Trophoblast cell (in vitro differentiated cells and primary cell): ENCODE measurements around the gene AUH.

Experiments
- DNase-seq, 2 donors: peaks; one replicate each; pipeline ENCODE4 v3.0.0-alpha.2; 2016
- H2AFZ ChIP-seq: 2 replicates; pipeline ENCODE4 v1.6.1; 2013; ENCODE audit warnings: low read length, moderate library complexity, mild to moderate bottlenecking; ENCODE audit not compliant: insufficient read depth, poor library complexity
- H2AK5ac ChIP-seq: 2 replicates; pipeline ENCODE4 v1.6.1; 2013; ENCODE audit warnings: mild to moderate bottlenecking, low read length
- H2BK120ac ChIP-seq: 2 replicates; pipeline ENCODE4 v1.6.1; 2013; ENCODE audit warnings: low read length, mild to moderate bottlenecking, moderate library complexity; ENCODE audit not compliant: insufficient read depth, poor library complexity
- H2BK12ac ChIP-seq: 2 replicates; pipeline ENCODE4 v1.6.1; 2013; ENCODE audit warnings: mild to moderate bottlenecking, low read length, moderate library complexity
- H2BK5ac ChIP-seq: 2 replicates; pipeline ENCODE4 v1.6.1; 2013; ENCODE audit warnings: low read length, low read depth, moderate library complexity, mild to moderate bottlenecking; ENCODE audit not compliant: poor library complexity
- H3K14ac ChIP-seq: 2 replicates; pipeline ENCODE4 v1.6.1; 2013; ENCODE audit warnings: mild to moderate bottlenecking, low read length
- H3K18ac ChIP-seq: 2 replicates; pipeline ENCODE4 v1.6.1; 2013; ENCODE audit warnings: mild to moderate bottlenecking, low read length
- H3K23ac ChIP-seq: 2 replicates; pipeline ENCODE4 v1.6.1; 2013; ENCODE audit warnings: low read length
- H3K27ac ChIP-seq: 2 replicates; pipeline ENCODE4 v1.5.1; 2013; ENCODE audit warnings: low read depth, mild to moderate bottlenecking, inconsistent platforms, low read length, moderate library complexity
- H3K27me3 ChIP-seq: 2 replicates; pipeline ENCODE4 v1.6.1; 2013; ENCODE audit warnings: inconsistent platforms, mild to moderate bottlenecking, low read length, moderate library complexity; ENCODE audit not compliant: insufficient read depth
- H3K36me3 ChIP-seq, 2 experiments: 1 replicate in 1 of 2; 2 replicates in 1 of 2; pipeline ENCODE4 v1.6.1; 2013; ENCODE audit warnings: low read length in 2 of 2, mild to moderate bottlenecking in 2 of 2, moderate library complexity in 1 of 2; ENCODE audit not compliant: insufficient read depth in 2 of 2, control insufficient read depth in 1 of 2
- H3K4ac ChIP-seq: 2 replicates; pipeline ENCODE4 v1.6.1; 2013; ENCODE audit warnings: low read depth, mild to moderate bottlenecking, low read length, moderate library complexity
- H3K4me1 ChIP-seq, 2 experiments: 1 replicate in 1 of 2; 2 replicates in 1 of 2; pipeline ENCODE4 v1.6.1; 2013; ENCODE audit warnings: low read length in 2 of 2, mild to moderate bottlenecking in 2 of 2, moderate library complexity in 1 of 2; ENCODE audit not compliant: insufficient read depth in 2 of 2, control insufficient read depth in 1 of 2
- H3K4me2 ChIP-seq: 2 replicates; pipeline ENCODE4 v1.6.1; 2013; ENCODE audit warnings: inconsistent platforms, mild to moderate bottlenecking, low read length, moderate library complexity
- H3K4me3 ChIP-seq: 2 replicates; pipeline ENCODE4 v1.5.1; 2013; ENCODE audit warnings: mild to moderate bottlenecking, low read depth, low read length, inconsistent platforms
- H3K79me1 ChIP-seq: one replicate; pipeline ENCODE4 v1.6.1; 2013; ENCODE audit warnings: low read length
- H3K79me2 ChIP-seq: 2 replicates; pipeline ENCODE4 v1.6.1; 2013; ENCODE audit warnings: low read length, mild to moderate bottlenecking; ENCODE audit not compliant: control insufficient read depth, insufficient read depth, poor library complexity
- H3K9ac ChIP-seq: 2 replicates; pipeline ENCODE4 v1.6.1; 2013; ENCODE audit warnings: mild to moderate bottlenecking, low read length
- H3K9me3 ChIP-seq: 2 replicates; pipeline ENCODE4 v1.6.1; 2013; ENCODE audit warnings: low read depth, mild to moderate bottlenecking, control low read depth, inconsistent platforms, low read length; ENCODE audit not compliant: insufficient read depth
- H4K12ac ChIP-seq: 2 replicates; pipeline ENCODE4 v1.6.1; 2013; ENCODE audit warnings: low read depth, mild to moderate bottlenecking, low read length, moderate library complexity
- H4K8ac ChIP-seq: 2 replicates; pipeline ENCODE4 v1.6.1; 2013; ENCODE audit warnings: low read depth, mild to moderate bottlenecking, low read length, moderate library complexity
- H4K91ac ChIP-seq: one replicate; pipeline ENCODE4 v1.6.1; 2013; ENCODE audit warnings: low read depth, mild to moderate bottlenecking, low read length, moderate library complexity
- WGBS: extraction: QIAGEN DNeasy Blood & Tissue Kit; methylation state at CpG from one replicate; pipeline ENCODE4 v1.1.7; 2013; ENCODE audit warnings: missing lambda C conversion rate; ENCODE audit not compliant: insufficient read length, insufficient coverage; ENCODE audit errors: extremely low coverage; 5-methylcytosine and 5-hydroxymethylcytosine counted together

AUH gene

DNA sequence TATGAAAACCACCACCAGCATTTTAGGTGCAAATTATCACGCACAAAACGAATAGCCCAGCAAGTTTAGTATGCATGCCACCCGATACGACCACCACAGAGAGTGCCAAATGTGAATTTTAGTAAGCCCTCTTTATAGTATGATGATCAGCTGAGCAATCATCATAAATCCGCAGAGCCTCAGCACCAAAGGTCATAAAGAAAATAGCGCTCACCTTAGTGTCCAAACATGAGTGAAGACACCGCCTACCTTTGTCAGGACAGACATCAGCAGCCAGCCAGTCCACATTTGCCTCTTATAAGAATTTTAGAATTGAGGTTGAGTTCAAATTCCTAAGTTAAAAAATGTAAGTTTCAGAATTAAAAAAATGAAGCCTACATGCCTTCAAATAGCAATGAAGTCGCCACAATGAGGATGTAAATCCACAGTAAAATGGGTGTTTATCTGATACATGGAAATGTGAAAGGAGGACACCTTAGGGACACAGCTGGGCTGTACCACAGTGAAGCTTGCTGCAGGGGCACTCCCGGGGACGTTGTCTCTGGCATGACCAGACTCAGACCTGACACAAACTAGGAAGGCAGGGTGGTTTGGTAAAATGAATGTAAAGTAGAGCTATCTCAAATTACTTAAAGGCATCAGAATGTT, 149.0 kb downstream of the AUH start:
- Histone ChIP-seq H4K8ac (no peak overlapping the region), H3K9me3 (no peaks in the 10 kb centered on the region), H2AFZ (no peak overlapping the region), H3K36me3 (peaks cover 0 to 2% of the 10 kb centered on the region in 2 experiments), H3K27me3 (no peaks in the 10 kb centered on the region), H3K4ac (no peak overlapping the region), H3K23ac (no peak overlapping the region), H3K14ac (no peak overlapping the region), H3K79me1 (peaks cover 1% of the 10 kb centered on the region), H2BK5ac (no peak overlapping the region), H4K91ac (no peak overlapping the region), H3K4me1 (peaks cover 2 to 5% of the 10 kb centered on the region in 2 experiments), H2BK12ac (no peak overlapping the region), H3K4me2 (no peak overlapping the region), H3K4me3 (no peak overlapping the region), H3K9ac (no peak overlapping the region), H4K12ac (no peak overlapping the region), H3K79me2 (no peaks in the 10 kb centered on the region), H2BK120ac (no peak overlapping the region), H3K18ac (no peak overlapping the region), H2AK5ac (no peak overlapping the region), H3K27ac (no peak overlapping the region)
- DNase-seq: peak; percentile 37 to 71
- no CpG with 5 or more reads among the region's 10 CpGs for WGBS

DNA sequence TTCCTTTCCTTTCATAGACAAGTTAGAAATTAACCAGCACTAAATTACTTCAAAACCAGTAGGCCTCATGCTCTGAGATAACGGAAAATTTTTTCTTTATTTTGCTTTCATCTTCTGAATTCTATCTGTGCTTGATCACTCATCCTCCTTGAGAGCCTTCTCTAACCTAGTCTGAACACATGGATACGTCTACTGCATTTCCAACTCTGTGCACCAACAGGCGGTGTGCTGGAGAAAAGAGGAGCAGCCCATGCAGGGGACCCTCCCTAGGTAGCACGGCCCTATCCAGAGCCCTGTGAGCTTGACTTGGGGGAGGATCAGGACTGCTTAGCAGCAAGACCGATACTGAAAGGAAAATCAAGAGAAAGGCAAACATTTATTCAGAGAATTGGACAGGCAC, 149.8 kb downstream of the AUH start:
- no peaks in the 10 kb centered on the region for H3K79me2 ChIP-seq
- no peak overlapping the region for H3K23ac ChIP-seq
- H3K79me1 ChIP-seq: peaks cover 1% of the 10 kb centered on the region
- H3K14ac ChIP-seq: no peak overlapping the region
- no peak overlapping the region for H2BK5ac ChIP-seq
- no peaks in the 10 kb centered on the region for H3K9me3 ChIP-seq
- H3K4me2 ChIP-seq: no peak overlapping the region
- no peak overlapping the region for H3K18ac ChIP-seq
- no peak for DNase-seq
- H3K4me1 ChIP-seq: peaks cover 2 to 5% of the 10 kb centered on the region in 2 experiments
- no peak overlapping the region for H3K4me3 ChIP-seq
- no peaks in the 10 kb centered on the region for H3K27me3 ChIP-seq
- no peak overlapping the region for H4K91ac ChIP-seq
- no peak overlapping the region for H2BK12ac ChIP-seq
- H4K8ac ChIP-seq: no peak overlapping the region
- no peak overlapping the region for H3K9ac ChIP-seq
- no peak overlapping the region for H2BK120ac ChIP-seq
- no CpG with 5 or more reads among the region's 5 CpGs for WGBS
- H2AK5ac ChIP-seq: no peak overlapping the region
- no peak overlapping the region for H4K12ac ChIP-seq
- H3K36me3 ChIP-seq: peaks cover 0 to 2% of the 10 kb centered on the region in 2 experiments
- no peak overlapping the region for H3K27ac ChIP-seq
- H3K4ac ChIP-seq: no peak overlapping the region
- H2AFZ ChIP-seq: no peak overlapping the region

DNA sequence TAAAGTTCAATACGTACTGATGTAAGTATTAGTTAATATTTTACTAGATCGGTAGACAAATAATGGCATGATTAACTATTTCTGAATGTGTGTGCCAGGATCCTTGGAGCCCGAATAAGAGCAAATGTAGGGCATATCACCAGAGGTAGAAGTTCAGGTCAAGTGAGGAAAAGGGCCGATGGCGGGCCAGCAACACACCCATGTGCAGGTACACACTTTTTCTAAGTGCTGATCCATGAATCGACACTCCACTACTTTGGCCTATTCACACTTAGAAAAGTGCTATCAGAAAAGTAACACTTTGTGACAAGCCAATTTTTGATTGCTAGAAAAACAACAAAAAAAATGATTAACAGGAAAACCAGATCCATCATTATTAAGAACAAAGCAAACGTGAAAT, 150.3 kb downstream of the AUH start:
- Histone ChIP-seq H3K36me3 (peaks cover 0 to 2% of the 10 kb centered on the region in 2 experiments), H3K4me1 (peaks cover 2 to 5% of the 10 kb centered on the region in 2 experiments), H3K79me2 (no peaks in the 10 kb centered on the region), H3K14ac (no peak overlapping the region), H3K27me3 (no peaks in the 10 kb centered on the region), H3K27ac (no peak overlapping the region), H2AK5ac (no peak overlapping the region), H2AFZ (no peak overlapping the region), H2BK120ac (no peak overlapping the region), H3K79me1 (peaks cover 1% of the 10 kb centered on the region), H2BK12ac (no peak overlapping the region), H3K9me3 (no peaks in the 10 kb centered on the region), H3K18ac (no peak overlapping the region), H3K4me3 (no peak overlapping the region), H3K4me2 (no peak overlapping the region), H3K9ac (no peak overlapping the region), H3K4ac (no peak overlapping the region), H4K8ac (no peak overlapping the region), H4K91ac (no peak overlapping the region), H4K12ac (no peak overlapping the region), H2BK5ac (no peak overlapping the region), H3K23ac (no peak overlapping the region)
- no CpG with 5 or more reads among the region's 7 CpGs for WGBS
- DNase-seq: no peak

DNA sequence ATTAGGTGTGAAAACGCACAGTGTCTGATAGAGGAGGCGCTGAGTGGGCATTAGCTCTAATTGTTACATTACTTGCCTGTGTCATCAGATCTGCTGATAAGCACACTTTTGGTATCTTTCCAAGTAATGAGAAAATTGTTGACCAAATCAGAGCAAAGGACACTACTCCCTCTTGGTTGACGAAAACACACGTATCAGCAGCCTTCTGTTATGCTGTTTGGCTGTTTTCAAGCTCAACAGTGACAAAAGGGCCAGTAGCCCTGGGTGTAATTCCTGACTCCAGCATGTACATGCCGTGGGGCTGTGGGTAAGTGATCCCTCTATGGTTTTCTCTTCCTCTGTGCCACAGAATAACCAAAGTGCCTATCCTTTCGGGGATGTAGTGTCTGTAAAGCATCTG, 151.4 kb downstream of the AUH start:
- Histone ChIP-seq H3K18ac (no peak overlapping the region), H3K4me3 (no peak overlapping the region), H3K9me3 (no peaks in the 10 kb centered on the region), H3K36me3 (peaks cover 0 to 2% of the 10 kb centered on the region in 2 experiments), H2AK5ac (no peak overlapping the region), H2BK5ac (no peak overlapping the region), H3K9ac (no peak overlapping the region), H2AFZ (no peak overlapping the region), H2BK120ac (no peak overlapping the region), H4K8ac (no peak overlapping the region), H3K79me2 (no peaks in the 10 kb centered on the region), H3K27me3 (no peaks in the 10 kb centered on the region), H3K79me1 (no peaks in the 10 kb centered on the region), H3K23ac (no peak overlapping the region), H4K91ac (no peak overlapping the region), H3K4ac (no peak overlapping the region), H3K14ac (no peak overlapping the region), H3K4me2 (no peak overlapping the region), H4K12ac (no peak overlapping the region), H3K27ac (no peak overlapping the region), H2BK12ac (no peak overlapping the region), H3K4me1 (peaks cover 2 to 5% of the 10 kb centered on the region in 2 experiments)
- peak; percentile 58 to 82 for DNase-seq
- WGBS: no CpG with 5 or more reads among the region's 6 CpGs
